Measurements from ENCODE around the gene PGM1.

Gene PGM1

DNA sequence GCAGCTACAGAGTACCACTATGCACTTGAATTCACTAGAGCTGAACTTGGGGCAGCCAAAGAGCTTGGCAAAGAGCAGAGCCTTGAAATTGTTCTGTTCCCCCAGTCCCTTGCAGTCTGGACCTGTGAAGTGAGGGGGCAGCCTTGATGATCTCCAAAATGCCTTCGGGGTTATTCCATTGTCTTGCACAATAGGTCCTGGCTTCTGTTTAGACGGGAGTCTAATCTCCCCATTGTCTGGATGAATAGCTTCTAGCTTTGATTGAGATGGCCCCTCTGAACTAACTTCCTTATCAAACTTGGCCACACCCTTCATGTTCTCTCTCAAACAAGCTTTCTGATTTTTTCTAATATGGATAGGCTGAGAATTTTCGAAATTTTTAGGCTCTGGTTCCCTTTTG, 72.6 kb downstream of the PGM1 start:
- DNase-seq (ENCODE audit: low spot score) = no peak

DNA sequence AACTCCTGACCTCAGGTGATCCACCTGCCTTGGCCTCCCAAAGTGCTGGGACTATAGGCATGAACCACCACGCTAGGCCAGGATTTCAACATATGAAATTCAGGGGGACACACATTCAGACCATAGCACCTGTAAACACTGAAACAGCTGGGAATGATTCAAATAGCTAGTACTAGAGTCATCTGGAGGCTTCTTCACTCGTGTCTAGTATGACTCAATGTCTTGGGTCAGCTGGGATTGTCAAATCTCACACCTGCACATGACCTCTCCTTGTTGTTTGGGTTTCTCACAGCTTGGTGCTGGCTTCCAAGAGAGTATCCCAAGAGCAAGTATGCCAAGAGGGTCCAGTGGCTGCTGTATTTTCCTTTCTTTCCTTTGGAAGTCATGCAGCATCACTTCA, 75.1 kb downstream of the PGM1 start:
- DNase-seq (ENCODE audit: low spot score) = peak; percentile 64

DNA sequence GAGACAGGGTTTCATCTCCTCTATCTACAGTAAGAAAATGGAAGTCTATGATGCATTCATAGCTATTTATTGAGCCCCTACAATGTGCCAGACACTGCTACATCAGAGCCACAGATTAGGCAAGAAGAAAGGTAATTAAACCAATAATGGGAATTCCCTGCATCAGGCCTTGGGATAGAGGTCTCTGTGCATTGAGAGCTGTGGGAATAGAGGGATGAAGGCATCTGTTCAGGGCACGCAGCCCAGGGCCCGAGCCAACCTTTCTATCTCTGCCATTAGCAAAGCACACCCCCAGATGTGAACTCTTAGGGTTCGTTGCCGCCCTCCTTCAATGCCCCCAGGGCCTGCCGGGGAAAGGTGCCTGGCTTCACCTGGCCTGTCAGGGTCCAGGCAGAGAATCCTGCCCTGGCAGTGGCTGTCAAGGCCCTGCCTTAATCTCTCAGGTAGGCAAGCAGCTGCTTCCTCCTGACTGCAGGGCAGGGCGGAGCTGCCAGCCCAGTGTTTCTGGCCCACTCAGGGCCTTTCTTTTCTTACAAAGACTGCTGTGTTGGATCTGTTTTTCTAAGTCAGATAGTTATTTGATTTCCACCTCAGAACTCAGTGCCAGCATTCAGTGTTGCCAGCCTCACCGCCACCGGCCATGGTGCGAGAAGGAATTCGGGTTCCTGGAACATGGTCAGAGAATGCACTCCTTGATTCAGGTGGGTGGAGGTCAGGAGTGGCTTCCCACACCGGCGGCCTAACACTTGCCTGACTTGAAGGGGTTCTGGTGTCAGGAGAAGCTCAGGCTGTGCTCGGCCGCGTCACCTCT, 76.1 kb downstream of the PGM1 start:
- DNase-seq (ENCODE audit: low spot score) = no peak

DNA sequence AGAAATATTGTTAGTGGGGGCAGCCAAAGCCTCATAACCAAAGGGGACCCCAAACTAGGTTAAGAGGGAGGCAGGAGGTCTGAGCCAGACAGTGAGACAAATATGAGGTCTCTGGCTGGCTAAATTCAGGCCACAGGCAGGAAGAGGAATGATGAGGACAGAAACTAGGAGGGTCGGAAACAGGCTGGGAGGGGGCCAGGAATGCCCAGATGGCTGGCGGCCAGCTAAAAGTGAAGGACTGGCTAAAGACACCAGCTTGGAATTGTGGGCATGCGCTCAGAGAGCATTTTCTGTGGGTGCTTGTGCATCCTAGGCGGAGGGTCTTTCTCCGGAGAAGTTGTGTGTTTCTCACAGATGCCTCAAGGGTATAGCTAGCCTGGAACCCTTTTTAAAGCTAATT, 77.0 kb downstream of the PGM1 start:
- no peak for DNase-seq (ENCODE audit: low spot score)

DNA sequence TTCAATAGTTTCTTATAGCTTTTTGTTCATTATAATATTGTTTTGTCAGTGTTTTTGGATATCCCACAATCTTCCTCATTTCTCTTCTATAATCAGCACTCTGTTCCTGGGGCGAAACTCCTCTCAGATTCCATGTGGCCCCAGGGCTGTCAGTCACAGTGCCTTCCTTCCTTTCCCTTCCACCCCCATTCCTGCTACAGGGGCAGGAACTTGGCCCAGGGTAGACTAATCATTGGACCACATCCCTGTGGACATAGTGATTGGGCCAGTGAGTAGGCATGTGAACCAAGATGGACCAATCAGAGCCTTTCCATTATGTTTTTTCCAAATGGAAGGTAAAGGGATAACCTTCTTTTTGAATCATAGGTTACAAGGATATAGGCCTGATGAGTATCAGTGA, 78.3 kb downstream of the PGM1 start:
- peak; percentile 33 for DNase-seq (ENCODE audit: low spot score)

DNA sequence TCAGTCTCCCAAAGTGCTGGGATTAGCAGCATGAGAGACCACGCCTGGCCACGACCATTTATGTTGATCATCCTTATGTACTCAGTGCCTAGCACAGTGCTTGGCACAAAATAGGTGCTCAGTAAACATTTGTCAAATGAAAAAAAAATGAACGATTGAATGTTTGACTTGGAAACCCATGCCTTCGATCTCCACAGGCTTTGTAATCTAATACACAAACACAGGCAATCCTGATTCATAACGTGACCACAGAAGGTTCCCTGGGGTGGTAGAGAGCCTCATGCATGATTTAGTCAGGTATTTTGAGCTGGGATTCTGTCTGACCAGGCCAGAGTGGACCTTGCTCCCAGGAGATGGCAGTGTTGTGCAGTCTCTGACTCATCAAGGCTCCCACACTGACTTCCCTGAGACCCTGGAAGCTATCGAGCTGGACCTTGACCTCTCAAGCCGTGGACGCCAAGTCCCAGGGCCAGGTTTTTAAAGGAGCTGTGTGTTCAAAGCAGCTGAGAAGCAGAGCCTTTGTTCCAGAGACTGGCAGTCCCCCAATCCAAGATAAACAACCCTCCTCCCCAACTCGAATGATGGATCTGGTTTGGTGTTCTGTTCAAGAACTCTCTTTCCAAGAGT, 81.1 kb downstream of the PGM1 start:
- DNase-seq (ENCODE audit: low spot score) = peak; percentile 96

DNA sequence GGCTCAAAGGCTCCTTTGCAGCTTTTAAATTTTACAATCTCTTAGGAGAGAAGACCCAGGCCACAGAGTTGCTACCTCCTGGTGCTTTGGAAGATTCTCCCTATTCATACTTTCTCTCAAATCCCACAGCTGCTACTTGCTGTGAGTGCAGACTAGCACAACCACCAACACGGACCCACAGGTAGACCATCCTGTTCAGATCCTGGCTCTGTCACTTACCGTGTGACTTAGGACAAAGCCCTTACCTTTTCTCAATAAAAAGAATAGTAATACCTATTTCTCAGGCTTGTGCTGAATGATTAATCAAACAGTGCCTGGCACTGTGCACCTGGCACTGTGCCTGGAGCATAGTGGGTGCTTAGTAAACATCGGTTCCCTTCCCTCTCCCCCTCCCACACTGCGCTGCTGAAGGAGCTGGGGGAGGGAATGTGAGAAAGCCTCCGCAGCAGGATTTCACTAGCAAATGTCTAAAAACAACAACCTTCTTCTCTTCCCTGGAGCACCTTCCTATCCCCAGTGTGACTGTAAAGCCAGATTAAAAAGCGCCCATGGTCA, 81.7 kb downstream of the PGM1 start:
- peak; percentile 27 for DNase-seq (ENCODE audit: low spot score)

DNA sequence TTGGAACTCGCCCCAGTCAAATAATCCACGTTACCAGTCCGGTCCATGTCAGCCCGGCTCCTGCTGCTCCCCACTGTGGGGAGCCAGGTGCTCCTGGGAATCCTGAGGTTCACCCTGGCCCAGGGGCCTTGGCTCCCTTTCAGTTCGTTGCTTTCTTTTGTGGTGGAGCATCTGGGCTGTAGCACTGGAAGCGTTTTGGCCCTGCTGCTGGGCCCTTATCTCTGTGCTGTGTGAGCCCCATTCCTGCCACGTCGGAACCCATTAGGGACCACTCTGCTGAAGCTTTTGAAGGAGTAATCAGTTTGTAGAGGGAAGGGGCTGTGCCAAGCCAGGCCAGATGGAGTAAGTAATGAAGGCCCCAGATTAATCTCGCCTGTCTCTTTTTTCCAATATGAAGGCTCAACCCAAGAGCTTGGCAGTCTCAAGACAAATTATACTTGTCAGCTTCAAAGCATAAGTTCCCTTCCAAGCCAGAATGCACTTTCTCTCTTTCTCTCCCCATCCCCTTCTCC, 82.3 kb downstream of the PGM1 start:
- DNase-seq (ENCODE audit: low spot score) = no peak

DNA sequence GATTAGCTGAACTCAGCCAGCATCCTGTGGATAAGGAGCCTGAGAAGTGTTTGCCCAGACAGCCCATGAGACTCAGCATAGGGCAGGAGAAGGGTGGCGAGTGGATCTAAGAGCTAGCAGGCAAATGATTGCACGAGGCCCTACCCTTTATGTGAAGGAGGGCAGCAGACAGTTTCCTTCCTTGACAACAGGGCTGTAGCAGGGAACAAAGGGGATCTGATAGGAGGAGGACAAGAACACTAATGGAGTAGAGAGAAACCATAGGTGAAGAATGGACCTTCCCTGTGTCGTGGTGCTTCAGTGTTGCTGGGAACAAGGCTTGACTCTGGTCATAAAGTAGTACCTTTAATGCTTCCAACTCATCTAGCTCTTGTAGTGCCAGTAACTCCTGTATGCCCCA, 84.3 kb downstream of the PGM1 start:
- no peak for DNase-seq (ENCODE audit: low spot score)

DNA sequence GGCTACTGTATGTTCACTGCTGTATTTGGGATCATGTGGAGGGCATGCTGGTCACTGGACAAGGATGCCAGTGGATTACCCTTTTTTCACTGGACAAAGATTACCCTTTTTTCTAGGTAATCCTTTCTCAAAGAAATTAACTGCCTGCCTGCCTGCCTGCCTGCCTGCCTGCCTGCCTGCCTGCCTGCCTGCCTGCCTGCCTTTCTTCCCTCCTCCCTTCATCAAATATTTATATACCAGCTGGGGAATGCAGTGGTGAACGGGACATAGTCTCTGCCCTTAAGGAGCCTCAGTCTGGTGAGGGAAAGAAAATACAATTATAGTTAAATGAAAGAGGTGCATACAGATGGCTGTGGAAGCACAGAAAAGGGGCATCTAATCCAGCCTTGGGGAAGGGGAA, 85.0 kb downstream of the PGM1 start:
- DNase-seq (ENCODE audit: low spot score) = no peak

DNA sequence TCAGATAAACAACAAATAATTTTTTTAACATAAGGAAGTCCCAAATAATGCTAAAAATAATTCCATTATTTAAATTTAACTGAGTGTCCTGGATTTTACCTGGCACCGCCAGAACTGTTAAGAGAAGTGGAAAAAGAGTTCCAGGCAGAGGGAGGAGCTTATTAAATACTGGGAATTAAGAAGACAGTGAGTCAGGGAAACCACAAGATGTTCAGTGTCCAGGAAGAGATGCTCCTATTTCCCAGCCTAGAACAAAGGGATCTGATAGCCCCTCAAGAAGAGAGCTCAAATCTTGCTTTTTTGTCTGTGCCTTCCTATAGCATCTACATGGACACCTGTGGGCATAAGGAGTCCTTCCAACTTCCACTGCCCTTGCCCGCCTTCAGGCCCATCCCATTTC, 85.9 kb downstream of the PGM1 start:
- DNase-seq (ENCODE audit: low spot score) = peak; percentile 46

DNA sequence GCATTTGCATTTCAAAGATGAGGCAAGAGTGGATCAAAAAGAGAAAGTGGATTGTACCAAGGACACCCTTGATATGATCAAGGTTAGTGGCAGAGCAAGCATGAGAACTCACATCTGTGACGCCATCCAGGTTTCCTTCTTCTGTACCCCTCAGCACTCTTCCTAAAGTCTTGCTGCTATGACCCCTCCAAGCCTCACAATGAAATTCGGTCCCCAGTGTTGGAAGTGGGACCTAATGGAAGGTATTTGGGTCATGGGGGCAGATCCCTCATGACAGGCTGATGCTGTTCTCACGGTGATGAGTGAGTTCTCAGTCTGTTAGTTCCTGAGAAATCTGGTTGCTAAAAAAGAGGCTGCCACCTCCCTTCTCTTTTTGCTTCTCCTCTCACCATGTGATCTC, 86.4 kb downstream of the PGM1 start:
- no peak for DNase-seq (ENCODE audit: low spot score)

DNA sequence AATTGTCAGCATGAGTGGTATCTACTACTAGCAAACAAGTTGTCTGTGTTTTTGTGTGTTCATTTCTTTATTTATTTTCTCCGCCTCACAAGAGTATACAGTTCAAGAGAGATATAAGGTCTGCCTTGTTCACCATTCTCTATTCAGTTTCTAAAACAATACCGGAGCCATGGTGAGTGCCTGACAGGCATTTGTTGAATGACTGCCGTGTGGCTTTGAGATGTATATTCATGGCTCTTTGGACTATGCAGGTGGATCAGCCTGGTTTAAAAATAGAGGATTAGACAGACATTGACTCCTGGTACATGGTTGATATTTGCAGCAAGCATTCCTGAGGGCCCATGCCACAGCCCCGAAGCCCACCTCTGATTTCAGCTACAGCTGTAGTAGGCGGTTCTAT, 89.7 kb downstream of the PGM1 start:
- DNase-seq (ENCODE audit: low spot score) = no peak

DNA sequence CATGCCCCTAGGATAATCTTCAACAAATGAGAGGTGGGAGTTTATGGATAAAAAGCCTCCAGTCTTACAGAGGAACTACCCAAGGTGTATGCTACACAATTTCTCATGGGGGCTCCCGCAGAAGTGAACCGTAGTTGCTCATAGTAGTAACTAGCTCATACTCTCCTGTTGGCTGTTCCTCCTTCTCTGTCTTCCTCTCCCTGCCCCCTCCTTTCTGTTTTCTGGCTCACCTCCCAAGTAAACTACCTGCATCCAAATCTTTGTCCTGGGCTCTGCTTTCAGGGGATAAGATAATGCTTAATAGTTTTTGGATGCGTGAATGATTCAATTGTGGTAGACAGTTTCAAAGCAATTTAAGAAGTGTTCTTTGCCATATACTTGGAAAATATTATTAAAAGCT, 90.5 kb downstream of the PGM1 start:
- no peak for DNase-seq (ENCODE audit: low spot score)

DNA sequence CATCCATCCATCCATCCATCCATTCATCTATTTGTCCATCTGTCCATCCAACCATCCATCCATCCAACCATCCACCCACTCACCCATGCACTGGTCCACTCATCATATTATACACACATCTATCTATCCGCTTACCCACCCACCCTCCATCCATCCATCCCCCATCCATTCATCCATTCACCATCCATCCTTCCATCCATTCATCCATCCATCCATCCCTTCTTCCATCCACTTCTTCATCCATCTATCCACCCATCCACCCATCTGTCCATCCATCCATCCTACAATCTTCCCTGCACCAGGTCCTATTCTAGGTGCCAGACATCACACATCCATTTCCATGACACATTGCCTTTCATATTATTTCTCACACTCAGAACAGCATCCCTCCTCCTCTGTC, 93.5 kb downstream of the PGM1 start:
- no peak for DNase-seq (ENCODE audit: low spot score)

DNA sequence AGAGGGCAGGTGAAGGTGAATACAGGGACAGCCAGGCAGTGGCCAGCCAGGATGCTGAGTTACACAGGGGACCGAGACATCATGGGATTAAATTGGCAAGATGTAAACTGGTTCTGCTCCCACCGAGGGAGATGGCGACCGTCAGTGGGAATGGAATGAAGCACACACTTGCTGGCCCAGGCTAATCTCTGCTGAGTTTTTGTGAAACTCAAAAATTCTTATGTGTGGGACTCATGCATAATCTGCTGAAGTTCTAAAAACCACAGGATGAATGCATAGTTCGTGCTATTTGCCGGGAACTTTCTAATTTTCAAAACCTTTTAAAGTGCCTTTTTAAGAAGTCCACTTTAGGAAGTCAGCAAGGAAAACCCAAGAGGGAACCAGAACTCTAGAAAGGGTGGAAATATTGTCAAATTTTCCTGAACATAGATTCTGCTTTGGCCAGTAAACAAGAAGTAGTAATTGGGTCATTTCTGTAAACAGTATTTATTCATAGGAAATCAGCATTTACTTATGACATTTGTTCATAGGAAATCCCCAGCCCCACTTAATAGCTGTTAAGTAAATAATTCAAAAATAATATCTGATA, 95.2 kb downstream of the PGM1 start:
- DNase-seq (ENCODE audit: low spot score) = no peak

DNA sequence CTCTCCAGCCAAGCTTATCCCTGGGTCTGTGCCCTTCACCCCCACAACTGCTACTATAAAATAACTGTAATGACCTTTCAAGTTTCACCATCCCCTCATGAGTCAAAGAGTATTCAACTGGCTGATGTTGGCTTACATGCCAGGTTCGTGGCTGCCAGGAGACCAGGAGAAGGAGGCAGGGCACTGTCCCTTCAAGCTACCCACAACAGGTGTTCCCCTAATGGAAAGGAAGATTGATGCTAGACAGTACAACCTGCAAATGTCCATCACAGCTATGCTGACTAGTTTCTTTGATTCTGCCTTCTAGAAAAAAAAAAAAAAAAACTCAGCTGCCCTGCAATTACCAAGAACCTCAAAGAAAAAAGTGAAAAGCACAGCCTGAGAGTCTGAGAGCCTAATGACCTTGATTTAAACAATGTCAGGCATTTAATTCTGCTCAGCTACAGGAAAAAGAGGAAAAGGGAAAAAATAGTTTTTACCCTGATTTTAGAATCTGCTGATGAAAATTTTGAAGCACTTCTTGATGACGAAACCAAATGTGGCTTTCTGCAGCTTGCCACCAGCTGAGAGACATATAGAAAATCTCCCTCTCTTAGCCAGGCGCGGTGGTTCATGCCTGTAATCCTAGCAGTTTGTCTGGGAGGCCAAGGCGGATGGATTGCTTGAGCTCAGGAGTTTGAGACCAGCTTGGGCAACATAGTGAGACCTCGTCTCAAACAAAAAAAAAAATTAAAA, 97.9 kb downstream of the PGM1 start:
- no peak for DNase-seq (ENCODE audit: low spot score)

DNA sequence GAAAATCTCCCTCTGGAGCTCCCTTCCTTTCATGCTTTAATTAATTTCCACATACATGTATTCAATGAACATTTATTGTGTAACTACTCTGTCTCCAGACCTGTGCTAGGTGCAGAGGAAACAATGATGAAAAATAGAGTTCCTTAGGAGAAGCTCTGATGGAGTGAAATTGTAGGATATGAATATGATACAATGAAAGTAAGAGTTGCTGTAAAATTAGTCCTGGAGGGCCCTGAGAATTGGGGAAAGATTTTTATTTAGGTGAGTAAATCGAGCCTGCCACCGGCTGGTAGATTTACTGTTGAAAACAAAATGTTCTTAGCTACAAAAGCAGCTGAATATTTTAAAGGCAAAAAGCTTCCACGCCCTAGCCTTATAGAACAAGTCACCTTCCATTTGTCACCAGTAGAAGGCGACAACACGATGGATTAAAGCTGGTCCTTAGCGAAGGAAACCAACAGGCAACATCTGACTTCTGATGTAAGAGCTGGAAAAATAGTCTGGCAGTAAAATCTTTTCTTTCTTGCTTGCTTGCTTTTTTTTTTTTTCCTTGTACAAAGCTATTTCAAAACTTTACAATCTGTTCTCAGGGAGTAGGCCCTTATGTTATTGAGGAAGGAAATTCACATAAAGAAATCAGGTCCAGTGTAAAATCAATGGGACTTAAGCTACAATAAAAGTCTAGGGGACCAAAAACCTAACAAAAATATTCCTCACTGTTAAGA, 98.7 kb downstream of the PGM1 start:
- DNase-seq (ENCODE audit: low spot score) = peak; percentile 83

DNA sequence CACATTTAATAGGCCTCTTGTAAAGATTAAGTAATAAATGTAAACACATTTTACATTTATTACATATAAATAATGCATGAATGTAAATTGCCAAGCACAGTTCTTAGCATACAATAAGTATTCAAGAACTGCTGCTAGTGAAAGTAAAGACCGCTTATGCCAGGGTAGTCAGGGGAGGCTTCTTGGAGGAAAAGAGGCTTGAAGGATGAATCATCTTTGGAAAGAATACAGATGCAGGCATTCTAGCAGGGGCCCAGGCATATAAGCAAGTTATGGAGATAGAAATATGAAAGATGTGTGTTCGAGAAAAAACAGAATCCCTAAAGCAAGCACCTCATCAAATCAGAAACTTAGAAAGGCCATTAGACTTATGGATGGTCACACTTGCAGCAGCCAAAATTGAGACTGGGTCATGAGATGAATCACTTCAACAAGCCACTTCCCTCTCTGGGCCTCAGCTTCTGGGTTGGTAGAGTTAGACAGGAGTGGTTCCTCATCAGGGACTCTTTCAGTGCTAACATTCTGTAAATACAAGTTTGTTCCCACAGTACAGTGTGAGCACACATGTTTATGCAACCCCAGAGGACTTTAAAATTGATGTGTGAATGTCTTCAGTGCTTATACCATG, 100.8 kb downstream of the PGM1 start:
- DNase-seq (ENCODE audit: low spot score) = peak; percentile 48

DNA sequence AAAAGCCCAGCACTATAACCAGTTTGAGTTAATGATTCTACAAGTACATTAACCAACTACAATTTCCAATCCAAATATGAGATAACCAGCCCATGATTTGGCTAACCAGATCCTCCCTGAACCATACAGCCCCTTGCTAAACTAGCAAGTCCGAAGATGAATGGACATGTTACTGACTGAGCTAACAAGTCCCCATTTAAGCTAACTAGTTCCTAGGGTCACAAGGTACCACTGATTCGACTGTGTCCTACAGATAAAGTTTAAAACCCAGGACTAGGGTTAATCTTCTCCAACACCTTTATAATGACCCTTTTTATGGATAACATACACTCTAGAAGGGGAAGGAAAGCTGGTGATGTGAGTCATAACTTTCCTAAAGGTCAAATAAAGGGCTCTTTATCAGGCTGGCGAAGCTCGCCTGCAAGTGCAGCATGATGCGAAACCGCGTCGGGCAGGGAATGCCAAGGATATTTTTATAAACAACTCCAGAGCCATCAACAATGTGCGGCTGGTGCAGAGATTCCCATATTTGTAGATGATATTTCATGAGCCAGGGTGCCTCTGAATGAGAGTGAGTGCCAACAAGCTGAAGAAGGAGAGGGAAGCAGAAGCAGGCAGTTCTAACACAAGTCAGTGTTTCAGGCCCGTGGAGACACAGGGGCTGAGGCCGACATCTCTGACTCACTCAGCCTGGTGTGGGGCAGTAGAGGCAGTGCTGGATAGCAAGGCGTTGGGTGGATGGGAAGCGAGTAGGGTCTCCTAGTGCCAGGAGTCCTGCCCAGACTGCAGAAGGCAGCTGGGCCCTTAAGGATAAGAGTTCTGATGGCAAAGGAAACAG, 105.0 kb downstream of the PGM1 start:
- peak; percentile 35 for DNase-seq (ENCODE audit: low spot score)
